VCaP (cell line): Measurements from ENCODE around the gene TNS1.

Experiments
- H3K27ac ChIP-seq: fragments of 450-650 bp; 2 replicates; pipeline ENCODE4 v1.5.1; 2017
- TF ChIP-seq, protein P1 (sequence below): fragments of 450-650 bp; conservative IDR thresholded peaks from 2 replicates; pipeline ENCODE4 v1.5.1; 2017; ENCODE audit warnings: mild to moderate bottlenecking, moderate library complexity

Gene TNS1

DNA sequence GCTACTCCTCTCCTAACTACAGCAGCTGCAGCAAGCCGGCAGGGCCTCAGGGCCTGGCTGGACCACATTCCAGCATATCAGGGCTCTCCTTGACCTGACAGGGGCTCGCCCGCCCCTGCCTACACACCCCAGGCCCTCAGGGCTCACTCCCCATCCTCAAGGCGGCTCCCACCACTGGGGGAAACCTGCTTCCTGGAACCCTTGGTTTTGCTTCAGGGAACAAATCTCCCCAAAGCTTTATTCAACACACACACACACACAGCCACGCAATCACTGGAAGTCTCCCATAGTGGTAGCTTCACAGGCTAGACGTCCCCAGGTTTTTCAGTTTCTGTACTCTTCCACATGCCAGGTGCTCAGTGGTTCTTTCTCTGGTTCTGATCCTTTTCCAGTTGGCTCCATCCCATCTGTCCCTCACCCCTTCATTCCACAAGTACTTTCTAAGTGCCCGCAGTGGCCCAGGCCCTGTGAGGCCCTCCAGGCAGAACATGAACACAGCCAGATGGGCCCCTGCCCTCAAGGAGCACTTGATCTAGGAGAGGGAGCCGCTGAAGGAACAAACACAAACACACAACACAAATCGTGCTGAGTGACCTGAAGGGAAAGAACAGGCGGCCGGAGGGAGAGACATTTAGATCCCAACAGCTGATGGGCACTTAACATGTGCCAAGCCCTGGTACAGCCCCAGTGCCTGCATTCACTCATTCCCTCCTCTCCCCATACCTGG, 51.1 kb downstream of the TNS1 start:
- TF ChIP-seq, protein P1, sequence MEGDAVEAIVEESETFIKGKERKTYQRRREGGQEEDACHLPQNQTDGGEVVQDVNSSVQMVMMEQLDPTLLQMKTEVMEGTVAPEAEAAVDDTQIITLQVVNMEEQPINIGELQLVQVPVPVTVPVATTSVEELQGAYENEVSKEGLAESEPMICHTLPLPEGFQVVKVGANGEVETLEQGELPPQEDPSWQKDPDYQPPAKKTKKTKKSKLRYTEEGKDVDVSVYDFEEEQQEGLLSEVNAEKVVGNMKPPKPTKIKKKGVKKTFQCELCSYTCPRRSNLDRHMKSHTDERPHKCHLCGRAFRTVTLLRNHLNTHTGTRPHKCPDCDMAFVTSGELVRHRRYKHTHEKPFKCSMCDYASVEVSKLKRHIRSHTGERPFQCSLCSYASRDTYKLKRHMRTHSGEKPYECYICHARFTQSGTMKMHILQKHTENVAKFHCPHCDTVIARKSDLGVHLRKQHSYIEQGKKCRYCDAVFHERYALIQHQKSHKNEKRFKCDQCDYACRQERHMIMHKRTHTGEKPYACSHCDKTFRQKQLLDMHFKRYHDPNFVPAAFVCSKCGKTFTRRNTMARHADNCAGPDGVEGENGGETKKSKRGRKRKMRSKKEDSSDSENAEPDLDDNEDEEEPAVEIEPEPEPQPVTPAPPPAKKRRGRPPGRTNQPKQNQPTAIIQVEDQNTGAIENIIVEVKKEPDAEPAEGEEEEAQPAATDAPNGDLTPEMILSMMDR, result no peak
- H3K27ac ChIP-seq, result no peak overlapping the region

DNA sequence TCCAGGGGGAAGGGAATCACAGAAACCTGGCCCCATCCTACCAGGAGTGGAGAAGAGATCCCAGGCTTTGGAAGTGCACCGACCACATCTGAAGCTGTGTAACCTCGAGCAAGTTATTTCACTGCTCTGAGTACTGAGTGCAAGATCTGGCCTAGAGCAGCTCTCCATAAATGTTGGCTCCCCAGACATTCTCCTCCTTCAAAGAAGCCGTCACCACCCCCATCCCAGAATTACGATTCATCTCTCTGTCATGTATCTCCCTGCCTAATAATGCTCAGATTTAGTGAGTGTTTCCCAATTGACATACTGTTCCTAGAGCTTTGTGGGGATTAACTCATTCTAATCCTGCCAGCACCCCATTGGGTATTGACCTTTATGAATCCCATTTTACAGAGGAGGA, 51.7 kb downstream of the TNS1 start:
- TF ChIP-seq, protein P1, result no peak

DNA sequence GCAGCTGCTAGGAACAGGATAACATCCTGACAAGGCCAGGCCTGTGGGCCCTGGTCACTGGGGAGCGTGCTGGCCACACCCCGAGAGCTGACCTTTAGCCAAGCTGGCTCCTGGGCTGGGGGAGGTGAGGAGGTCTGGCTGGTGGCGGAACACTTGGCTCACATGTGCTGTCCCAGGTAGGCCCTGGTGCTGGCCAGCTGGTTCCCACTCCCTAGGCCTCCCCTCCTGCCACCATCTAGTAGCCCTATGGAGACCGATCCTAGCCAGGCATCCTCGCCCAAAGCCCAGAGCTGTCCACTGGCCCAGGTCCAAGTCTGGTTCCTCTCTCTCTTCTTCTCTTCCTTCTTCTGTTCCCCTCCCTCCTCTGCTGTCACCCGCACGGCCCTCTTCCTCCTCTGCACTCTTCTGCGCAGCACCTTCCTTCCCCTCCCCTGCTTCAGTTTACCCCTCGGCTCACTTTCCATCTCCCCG, 52.4 kb downstream of the TNS1 start:
- TF ChIP-seq, protein P1, result no peak
- H3K27ac ChIP-seq, result no peak overlapping the region

More for the DNA sequence above, 51.7 kb downstream of the TNS1 start:
- H3K27ac ChIP-seq, result no peak overlapping the region

DNA sequence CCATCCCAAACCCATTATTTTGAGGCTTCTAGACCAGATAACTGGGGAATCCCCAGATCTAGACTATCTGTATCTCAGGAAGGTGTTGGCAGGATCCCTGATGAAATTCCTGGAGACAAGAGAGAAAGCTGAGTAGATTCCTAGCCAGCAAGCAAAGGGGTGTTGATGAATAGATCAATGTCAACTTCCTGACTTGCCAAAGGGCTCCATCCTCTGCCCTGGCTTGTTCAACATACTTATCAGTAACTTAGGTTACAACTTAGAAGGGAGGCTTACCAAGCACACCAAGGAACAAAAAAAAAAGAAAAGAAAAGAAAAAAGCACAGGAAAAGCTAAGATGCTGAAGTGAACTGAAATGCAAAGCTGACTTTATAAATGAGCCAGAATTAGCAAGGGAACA, 53.3 kb downstream of the TNS1 start:
- TF ChIP-seq, protein P1, result no peak
- no peak overlapping the region for H3K27ac ChIP-seq

DNA sequence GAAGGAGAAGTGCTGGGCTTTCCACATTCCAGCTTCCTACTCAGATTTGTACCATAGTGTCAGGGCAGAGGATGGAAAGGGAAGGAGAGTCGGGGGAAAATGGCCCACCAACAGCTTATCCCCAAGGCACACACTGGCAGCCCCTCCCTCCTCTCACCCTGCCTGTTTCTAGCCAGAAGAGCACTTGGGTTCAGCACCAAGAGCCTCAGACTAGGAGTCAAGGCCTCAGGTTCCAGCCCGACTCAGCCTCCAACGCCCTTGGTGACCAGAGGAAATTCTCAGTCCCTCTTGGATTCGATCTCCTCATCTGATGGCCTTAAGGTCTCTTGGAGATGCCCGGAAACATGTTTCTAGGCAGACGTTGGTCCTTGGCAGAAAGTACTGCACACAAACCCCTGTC, 53.9 kb downstream of the TNS1 start:
- TF ChIP-seq, protein P1, result no peak
- H3K27ac ChIP-seq, result no peak overlapping the region

DNA sequence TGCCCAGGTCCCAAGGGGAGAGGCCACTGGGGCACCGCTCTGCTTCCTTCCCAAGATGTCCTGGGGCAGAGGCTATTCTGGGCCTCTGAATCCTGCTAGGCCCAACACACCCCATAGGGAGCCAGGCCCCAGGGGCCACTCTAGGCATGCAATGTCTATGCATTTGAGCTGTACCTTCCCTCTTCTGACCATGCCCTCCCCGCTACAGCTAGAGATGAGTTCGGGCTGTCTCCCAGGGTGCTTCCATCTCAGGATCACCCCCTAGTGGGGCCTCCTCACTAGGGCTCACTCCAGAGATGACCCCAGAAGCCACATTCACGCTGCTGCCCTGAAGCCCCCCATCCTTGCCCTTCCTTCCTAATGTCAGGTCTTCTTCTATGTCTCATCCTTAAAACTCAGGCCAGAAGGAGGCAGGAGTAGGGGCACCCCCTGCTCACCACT, 54.4 kb downstream of the TNS1 start:
- H3K27ac ChIP-seq, result no peak overlapping the region
- TF ChIP-seq, protein P1, result no peak

DNA sequence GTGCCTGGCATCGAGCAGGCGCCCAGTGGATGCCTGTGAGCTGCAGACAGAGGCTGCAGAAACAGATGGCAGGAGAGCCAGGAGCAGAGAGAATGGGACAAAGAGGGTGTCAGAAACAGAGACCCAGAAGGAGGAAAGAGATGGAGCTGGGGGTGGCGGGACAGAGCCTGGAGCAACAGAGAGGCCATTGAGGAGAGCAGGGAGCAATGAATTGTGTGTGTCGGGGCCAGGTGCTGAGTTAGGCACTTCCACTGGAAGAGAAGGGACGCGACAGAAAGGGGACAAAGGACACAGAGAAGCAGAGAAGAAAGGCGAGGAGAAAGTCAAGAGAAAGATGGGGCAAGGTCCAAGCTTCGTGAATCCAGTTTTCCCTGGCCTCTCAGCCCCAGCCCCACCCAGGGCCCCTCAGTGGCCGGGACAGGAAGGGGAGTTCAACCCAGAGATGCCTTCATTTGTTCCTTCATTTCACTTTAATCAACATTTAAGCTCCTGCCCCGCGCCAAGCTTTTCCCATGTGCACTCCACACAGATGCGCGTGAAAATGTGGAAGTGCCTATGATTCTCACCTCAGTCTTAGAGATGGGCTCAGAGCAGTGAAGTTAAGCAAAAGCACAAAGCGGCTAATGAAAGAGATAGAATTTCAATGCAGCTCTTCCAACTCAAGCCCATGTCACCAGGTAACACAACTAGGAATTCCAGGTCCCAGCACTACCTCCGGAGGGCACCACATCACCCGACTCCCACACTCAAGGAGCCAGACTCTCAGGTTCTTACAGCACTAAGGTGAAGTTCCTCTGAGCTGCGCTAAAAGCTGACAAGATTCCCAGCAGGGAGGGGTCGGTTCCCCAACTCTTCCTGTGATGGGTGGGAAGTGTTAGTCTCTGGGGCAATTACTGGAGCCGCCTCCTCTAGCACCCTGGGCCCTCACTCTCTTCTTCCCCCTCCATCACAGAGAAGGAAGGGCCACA, 55.1 kb downstream of the TNS1 start:
- TF ChIP-seq, protein P1, result peak; percentile 31; the same call in 1 of the 2 replicates
- H3K27ac ChIP-seq, result no peak overlapping the region
